GM10266 (cell line): Measurements from ENCODE around the gene PSMB4.
"Not testable (repeated sequence)": the region's sequence is repeated elsewhere in the genome, so short reads cannot be mapped to it uniquely, and the experiment has no call there.

Source experiments
- DNase-seq: peaks from one replicate; pipeline ENCODE4 v3.0.0; 2012; ENCODE audit errors: extremely low spot score
- TF ChIP-seq, protein P1 (sequence below): IDR thresholded peaks from 2 replicates; pipeline ENCODE4 v1.5.1; 2012; ENCODE audit warnings: mild to moderate bottlenecking, low read depth; ENCODE audit not compliant: control insufficient read depth, insufficient read depth; ENCODE audit errors: missing control alignments

PSMB4 gene

DNA sequence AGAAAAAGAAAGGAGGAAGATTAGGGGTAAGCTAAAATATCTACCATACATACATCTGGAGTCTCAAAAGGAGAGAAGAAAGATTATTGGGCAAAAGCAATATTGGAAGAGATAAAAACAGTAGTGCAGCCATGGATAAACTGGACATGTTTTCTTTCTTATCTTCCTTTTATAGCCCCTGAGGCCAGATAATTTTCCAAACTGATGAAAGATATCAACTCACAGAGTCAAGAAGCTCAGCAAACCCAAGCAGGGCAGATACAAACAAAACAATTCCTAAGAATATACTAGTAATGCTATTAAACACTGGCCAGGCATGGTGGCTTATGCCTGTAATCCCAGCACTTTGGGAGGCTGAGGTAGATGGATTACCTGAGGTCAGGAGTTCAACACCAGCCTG, 5.8 kb upstream of the PSMB4 start:
- TF ChIP-seq, protein P1, sequence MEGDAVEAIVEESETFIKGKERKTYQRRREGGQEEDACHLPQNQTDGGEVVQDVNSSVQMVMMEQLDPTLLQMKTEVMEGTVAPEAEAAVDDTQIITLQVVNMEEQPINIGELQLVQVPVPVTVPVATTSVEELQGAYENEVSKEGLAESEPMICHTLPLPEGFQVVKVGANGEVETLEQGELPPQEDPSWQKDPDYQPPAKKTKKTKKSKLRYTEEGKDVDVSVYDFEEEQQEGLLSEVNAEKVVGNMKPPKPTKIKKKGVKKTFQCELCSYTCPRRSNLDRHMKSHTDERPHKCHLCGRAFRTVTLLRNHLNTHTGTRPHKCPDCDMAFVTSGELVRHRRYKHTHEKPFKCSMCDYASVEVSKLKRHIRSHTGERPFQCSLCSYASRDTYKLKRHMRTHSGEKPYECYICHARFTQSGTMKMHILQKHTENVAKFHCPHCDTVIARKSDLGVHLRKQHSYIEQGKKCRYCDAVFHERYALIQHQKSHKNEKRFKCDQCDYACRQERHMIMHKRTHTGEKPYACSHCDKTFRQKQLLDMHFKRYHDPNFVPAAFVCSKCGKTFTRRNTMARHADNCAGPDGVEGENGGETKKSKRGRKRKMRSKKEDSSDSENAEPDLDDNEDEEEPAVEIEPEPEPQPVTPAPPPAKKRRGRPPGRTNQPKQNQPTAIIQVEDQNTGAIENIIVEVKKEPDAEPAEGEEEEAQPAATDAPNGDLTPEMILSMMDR, result no peak
- no peak for DNase-seq

DNA sequence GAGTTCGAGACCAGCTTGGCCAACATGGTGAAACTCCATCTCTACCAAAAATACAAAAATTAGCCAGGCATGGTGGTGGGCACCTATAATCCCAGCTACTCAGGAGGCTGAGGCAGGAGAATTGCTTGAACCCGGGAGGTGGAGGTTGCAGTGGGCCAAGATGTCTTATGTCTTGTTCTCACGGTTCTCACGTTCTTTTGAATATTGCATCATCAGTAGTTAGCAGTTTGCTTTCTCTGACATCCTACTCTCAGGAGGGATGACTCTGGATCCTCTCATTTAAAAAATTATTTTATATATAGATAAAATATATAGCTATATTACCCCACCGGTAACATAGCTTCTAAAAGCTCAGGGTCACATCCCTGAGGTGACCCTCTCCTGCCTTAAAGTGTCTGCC, 3.1 kb upstream of the PSMB4 start:
- not testable (repeated sequence) for DNase-seq

DNA sequence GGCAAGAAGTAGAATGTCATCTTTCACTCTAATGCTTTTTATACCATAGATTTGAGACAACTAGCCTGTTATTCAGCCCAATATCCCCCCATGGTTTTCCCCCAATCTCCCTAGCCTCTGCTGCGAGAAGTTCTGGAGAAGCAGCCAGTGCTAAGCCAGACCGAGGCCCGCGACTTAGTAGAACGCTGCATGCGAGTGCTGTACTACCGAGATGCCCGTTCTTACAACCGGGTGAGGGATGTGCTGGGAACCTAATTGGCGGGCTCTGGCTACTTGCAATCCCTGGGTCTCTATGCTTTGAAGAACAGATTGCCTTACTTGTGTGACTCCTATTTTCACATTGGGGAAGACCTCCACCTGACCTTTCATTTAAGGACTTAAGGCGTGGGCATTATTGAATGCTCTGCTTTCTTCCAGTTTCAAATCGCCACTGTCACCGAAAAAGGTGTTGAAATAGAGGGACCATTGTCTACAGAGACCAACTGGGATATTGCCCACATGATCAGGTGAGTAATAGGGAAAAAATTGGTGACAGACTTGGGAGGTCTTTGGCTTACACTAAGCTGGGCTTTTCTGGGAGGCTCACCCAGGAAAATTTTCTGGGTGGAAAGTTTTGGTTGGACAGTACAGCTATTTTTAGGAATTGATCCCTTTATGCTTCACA, 1.9 kb downstream of the PSMB4 start:
- no peak for DNase-seq
- TF ChIP-seq, protein P1, result no peak

GRCh38 chr1:151401860-151402259, 2.5 kb downstream of the PSMB4 start:
- DNase-seq, result no peak
- TF ChIP-seq, protein P1, result no peak

DNA sequence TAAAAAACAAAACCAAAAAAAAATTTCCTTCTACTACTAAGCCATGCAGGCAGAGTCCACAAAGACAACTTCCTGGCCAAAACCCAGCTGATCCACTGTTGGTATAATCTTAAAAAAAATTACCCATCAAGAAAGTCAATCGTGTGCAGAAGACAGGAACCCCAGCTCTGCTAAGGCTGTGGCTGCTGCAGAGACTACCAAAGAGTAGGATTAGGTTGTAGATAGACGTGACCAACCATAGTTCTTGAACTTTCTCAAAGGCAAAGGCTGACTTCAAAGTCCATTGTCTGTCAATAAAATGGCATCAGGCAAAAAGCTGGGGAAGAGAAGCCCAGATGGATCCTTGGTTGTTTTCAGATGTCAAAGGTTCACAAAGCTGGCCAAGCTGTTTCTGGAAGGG, 3.4 kb downstream of the PSMB4 start:
- DNase-seq, result no peak
- TF ChIP-seq, protein P1, result no peak

DNA sequence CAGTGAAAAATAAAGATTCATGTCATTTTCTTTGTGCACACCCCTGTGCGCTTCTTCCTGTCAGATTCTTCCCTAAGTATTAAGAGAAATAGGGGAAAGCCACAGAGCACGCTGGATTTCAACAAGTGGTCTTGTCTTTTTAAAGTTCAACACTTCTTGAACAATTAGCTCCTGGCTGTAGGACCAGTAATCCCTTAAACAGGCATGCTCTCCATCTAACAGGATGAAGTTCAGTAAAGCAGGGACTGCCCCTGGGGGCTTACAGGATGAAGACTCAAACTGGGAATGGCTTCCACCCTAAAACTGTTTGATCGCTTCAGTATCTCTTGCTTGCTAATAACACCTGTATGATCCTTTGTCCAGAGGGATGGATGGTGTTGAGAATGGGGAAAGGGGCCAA, 4.2 kb downstream of the PSMB4 start:
- DNase-seq, result no peak
- TF ChIP-seq, protein P1, result no peak

- TF ChIP-seq, protein P1, result no peak
Observed at GRCh38 chr1:151405187-151405951, 6.0 kb downstream of the PSMB4 start.

More at GRCh38 chr1:151405187-151405951, 6.0 kb downstream of the PSMB4 start:
- no peak for DNase-seq
